SJCRH30 (cell line): ENCODE results near the gene OGDH. TPM values are rescaled to one million over a fixed set of nuclear protein-coding genes. Genes with fewer than 3 reads are reported as not detected.
"Not testable (repeated sequence)": the region's sequence is repeated elsewhere in the genome, so short reads cannot be mapped to it uniquely, and the experiment has no call there.

Source experiments
- DNase-seq, 2 experiments: peaks; one replicate each; pipeline ENCODE4 v3.0.0-alpha.2; 2015 to 2020
- H3K27ac ChIP-seq: fragments of 250-450 bp; sonication (Bioruptor Pico); 2 replicates; pipeline ENCODE4 v1.5.1; 2020; ENCODE audit warnings: mild to moderate bottlenecking, moderate library complexity
- H3K27me3 ChIP-seq: fragments of 250-450 bp; sonication (Bioruptor Pico); 2 replicates; pipeline ENCODE4 v1.5.1; 2020; ENCODE audit warnings: mild to moderate bottlenecking, moderate library complexity
- H3K36me3 ChIP-seq: fragments of 250-450 bp; sonication (Bioruptor Pico); 2 replicates; pipeline ENCODE4 v1.5.1; 2020; ENCODE audit warnings: mild to moderate bottlenecking, moderate library complexity
- H3K4me1 ChIP-seq: fragments of 250-450 bp; sonication (Bioruptor Pico); 2 replicates; pipeline ENCODE4 v1.5.1; 2020; ENCODE audit warnings: mild to moderate bottlenecking, moderate library complexity
- H3K4me3 ChIP-seq: fragments of 250-450 bp; sonication (Bioruptor Pico); 2 replicates; pipeline ENCODE4 v1.5.1; 2020; ENCODE audit warnings: mild to moderate bottlenecking, moderate library complexity
- H3K9me3 ChIP-seq: fragments of 250-450 bp; sonication (Bioruptor Pico); replicated peaks from 2 replicates; pipeline ENCODE4 v1.5.1; 2020; ENCODE audit warnings: mild to moderate bottlenecking, moderate library complexity
- total RNA-seq: library from RNA; depleted of rRNA; stranded (reverse); fragments of >200 nt; shearing (Covaris generic); gene quantifications from 2 replicates; pipeline ENCODE4 v1.2.3, GENCODE V29; 2014; rRNA removed

Gene OGDH
- 37.8 and 39.4 TPM in 2 replicates for total RNA-seq

DNA sequence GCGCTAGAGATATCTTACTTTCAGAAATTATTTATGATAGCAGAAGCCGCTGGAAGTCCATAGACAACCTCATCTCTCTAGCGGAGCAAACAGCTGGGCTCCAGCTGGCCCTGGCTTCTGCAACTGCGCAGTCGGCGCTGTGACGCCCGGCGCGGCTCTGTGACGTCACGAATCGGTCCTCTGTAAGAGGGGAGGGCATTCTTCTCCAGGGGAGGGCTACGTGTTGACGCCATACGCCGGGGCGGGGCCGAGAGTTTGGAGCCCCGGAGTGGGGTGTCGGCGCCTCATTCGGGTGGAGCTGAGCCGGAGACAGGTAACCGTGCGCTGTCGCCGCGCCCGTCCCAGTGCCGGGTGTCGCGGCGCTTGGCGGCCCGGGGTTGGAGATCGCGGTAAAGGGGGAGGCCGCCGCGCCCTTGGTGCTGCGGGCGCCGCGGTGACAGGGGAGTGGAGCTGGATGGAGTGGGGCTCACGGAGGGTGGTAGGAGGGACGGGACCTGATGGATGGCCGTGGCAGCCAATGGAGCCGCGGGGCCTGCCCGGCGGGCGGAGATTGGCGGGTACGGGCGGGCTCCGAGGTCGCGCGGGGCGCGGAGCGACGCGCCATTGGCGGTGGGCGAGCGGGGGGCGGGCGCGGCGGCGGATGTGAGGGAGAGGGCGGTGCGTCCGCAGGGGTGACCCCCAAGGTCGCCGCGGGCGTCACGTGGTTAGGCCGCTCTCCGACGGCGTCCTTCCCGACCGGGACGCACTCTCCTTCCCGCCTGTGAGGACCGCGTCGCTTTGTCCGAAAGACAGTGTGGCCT is at the start of gene OGDH:
Gene OGDH (plus strand): TSS at position 287 of the 800 bp plus-strand sequence. CDS start 17,717 bp downstream, outside the sequence.
- peak within 1 kb of the TSS; percentile 87 for H3K4me3 ChIP-seq
- peak within 1 kb of the TSS; percentile 65 for H3K27ac ChIP-seq
- H3K36me3 ChIP-seq: 0 out of 2 replicates have a peak, but pooled peaks cover 3% of the 10 kb centered on the region
- peaks cover 12% of the 10 kb centered on the region for H3K4me1 ChIP-seq
- no peaks in the 10 kb centered on the region for H3K27me3 ChIP-seq
- no peaks in the 10 kb centered on the region for H3K9me3 ChIP-seq
- peak; percentile 99 for DNase-seq

DNA sequence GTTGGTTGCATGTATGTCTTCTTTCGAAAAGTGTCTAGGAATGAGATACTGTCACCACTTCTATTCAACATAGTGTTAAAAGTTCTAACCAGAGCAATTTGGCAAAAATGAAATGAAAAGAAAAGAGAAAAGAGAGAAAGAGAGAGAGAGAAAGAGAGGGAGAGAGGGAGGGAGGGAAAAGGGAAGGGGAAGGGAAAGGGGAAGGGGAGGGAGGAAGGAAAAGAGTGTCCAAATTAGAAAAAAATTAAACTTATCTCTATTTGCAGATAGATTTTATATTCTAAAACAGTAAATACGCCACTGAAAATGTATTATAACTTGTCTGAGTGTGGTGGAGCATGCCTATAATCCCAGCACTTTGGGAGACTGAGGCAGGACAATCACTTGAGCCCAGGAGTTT is 48.9 kb upstream of the OGDH start:
- Histone ChIP-seq H3K4me3 (no peak overlapping the region), H3K27me3 (no peaks in the 10 kb centered on the region), H3K27ac (no peak overlapping the region), H3K4me1 (peaks cover 4% of the 10 kb centered on the region; the same call in 1 of the 2 replicates), H3K36me3 (no peaks in the 10 kb centered on the region), H3K9me3 (no peaks in the 10 kb centered on the region)
- no peak for DNase-seq

DNA sequence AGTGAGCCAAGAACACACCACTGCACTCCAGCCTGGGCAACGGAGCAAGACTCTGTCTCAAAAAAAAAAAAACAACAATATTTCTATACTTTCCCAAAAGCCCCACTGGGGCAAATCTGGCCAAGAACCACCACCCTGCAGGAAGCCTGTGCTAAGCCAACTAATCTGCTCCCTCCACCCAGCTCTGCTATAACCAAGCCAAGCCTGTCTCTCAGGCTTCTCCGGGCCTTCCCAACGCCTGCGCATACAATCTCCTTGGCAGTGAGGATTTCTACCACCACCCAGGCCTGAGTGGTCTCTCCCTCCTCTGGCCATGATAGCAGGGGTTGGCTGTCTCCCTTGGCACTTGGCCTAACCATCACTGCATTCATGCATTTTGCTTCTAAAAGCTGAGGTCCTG is 46.9 kb upstream of the OGDH start:
- Histone ChIP-seq H3K4me1 (peaks cover 5% of the 10 kb centered on the region; the same call in 1 of the 2 replicates), H3K9me3 (no peaks in the 10 kb centered on the region), H3K4me3 (no peak overlapping the region), H3K27ac (no peak overlapping the region), H3K27me3 (no peaks in the 10 kb centered on the region), H3K36me3 (peaks cover 6% of the 10 kb centered on the region)
- DNase-seq: no peak

DNA sequence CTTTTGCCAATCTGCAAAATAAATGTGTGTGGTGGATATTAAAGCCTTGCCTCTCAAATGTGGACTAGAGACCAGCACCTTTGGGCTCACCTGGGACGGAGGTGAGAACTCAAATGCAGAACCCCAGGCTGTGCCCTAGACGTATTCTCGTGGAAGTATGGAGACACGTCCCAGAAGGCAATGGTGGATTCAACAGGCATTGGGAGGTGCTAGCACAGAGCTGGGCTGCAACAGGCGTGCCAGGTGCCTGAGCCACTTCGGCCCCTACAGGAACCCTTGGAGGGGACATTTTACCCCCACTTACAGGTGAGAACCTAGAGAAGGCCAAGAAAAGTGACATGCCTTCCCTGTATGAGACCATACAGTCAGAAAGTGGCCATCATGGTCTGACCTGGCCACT is 44.9 kb upstream of the OGDH start:
- H3K27ac ChIP-seq: no peak overlapping the region
- H3K4me1 ChIP-seq: peaks cover 5% of the 10 kb centered on the region; the same call in 1 of the 2 replicates
- H3K27me3 ChIP-seq: no peaks in the 10 kb centered on the region
- H3K9me3 ChIP-seq: no peaks in the 10 kb centered on the region
- H3K4me3 ChIP-seq: no peak overlapping the region
- no peak for DNase-seq
- H3K36me3 ChIP-seq: peaks cover 18% of the 10 kb centered on the region

DNA sequence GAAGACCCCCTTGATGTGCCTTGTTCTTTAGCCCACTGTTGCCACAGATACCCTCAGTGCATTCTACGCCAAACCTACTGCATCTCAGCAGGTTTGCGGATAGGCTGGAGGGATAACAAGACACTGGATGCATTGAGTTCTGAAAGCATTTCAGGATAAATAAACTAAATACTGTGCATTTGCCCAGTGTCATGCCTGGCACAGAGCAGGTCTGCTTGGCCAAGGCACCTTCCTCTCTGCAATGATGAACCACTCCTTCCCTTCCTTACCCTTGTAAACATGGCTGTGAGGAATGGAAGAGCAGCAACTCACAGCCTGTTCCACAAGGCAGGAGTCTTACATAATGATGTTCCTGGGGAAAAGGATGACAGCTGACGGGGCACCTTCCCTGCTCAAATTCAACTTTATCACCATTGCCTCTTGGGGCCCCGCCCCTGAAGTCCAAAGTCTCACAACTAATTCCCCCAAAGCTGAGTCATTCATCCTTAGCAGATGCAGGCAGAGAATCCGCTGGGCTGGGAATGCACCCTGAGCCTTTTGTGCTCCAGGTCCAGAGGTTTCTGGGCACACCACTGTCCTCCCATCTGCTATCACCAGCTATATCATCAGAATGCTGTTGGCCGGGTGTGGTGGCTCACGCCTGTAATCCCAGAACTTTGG is 44.3 kb upstream of the OGDH start:
- peaks cover 5% of the 10 kb centered on the region; the same call in 1 of the 2 replicates for H3K4me1 ChIP-seq
- H3K9me3 ChIP-seq: no peaks in the 10 kb centered on the region
- no peaks in the 10 kb centered on the region for H3K27me3 ChIP-seq
- peaks cover 18% of the 10 kb centered on the region for H3K36me3 ChIP-seq
- no peak overlapping the region for H3K4me3 ChIP-seq
- H3K27ac ChIP-seq: no peak overlapping the region
- DNase-seq: peak; percentile 75 to 82

DNA sequence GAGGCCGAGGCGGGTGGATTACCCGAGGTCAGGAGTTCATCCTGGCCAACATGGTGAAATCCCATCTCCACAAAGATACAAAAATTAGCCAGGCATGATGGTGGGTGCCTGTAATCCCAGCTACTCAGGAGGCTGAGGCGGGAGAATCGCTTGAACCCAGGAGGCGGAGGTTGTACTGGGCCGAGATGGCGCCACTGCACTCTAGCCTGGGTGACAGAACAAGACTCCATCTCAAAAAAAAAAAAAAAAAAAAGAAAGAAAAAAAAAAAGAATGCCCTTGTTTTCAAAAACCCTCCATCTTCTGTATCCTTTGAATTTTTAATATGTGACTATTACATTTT is 43.8 kb upstream of the OGDH start:
- not testable (repeated sequence) for DNase-seq, H3K27ac ChIP-seq, H3K9me3 ChIP-seq, H3K4me3 ChIP-seq, H3K27me3 ChIP-seq, H3K4me1 ChIP-seq
- peaks cover 23% of the 10 kb centered on the region for H3K36me3 ChIP-seq

DNA sequence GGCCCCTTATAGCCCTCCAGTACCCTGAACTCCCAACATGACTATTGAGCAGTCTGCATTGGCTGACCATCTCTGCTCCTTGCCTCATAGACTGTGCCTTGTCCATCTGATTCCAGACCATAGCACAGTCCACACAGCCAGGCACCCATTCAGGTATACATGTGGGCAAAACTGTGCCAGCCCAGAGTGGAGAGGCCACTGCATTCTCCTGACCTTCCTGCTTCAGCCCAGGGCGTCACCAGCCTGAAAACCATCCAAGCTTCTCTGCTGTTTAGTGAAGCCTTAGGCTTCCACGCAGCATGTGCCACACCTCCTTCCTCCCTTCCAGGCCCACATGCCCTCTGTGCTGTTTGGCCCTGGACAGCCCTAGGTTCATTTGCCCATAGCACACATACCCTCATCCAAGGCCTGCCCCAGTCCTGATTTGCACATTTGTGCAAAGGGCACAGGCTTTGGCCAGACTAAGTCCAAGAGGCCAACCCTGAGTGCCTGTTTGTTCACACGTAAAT is 43.2 kb upstream of the OGDH start:
- H3K4me1 ChIP-seq: peaks cover 5% of the 10 kb centered on the region; the same call in 1 of the 2 replicates
- no peak for DNase-seq
- H3K36me3 ChIP-seq: peaks cover 29% of the 10 kb centered on the region
- H3K4me3 ChIP-seq: no peak overlapping the region
- no peak overlapping the region for H3K27ac ChIP-seq
- H3K9me3 ChIP-seq: no peaks in the 10 kb centered on the region
- no peaks in the 10 kb centered on the region for H3K27me3 ChIP-seq

DNA sequence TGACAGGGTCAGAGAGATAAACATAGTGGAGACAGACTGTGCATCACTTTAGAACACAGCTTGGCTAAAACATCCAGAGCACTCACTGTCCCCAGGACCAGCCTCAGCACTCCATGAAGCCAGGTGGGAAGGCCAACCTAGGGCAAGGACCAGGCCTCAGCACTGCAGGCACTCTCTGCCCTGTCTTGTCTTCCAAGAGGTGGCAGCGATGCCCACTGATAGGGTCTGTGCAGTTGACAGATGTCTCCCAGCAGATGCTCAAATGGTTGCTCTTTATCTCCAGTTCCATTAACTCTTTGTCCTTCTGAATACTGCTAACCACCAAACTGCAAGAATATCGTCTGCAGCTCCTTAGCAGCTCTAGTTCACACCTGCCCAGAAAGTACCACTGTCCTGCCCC is 41.8 kb upstream of the OGDH start:
- H3K27me3 ChIP-seq: no peaks in the 10 kb centered on the region
- H3K4me3 ChIP-seq: no peak overlapping the region
- H3K27ac ChIP-seq: no peak overlapping the region
- peaks cover 43% of the 10 kb centered on the region for H3K36me3 ChIP-seq
- no peak for DNase-seq
- H3K9me3 ChIP-seq: no peaks in the 10 kb centered on the region
- H3K4me1 ChIP-seq: peaks cover 5% of the 10 kb centered on the region; the same call in 1 of the 2 replicates

DNA sequence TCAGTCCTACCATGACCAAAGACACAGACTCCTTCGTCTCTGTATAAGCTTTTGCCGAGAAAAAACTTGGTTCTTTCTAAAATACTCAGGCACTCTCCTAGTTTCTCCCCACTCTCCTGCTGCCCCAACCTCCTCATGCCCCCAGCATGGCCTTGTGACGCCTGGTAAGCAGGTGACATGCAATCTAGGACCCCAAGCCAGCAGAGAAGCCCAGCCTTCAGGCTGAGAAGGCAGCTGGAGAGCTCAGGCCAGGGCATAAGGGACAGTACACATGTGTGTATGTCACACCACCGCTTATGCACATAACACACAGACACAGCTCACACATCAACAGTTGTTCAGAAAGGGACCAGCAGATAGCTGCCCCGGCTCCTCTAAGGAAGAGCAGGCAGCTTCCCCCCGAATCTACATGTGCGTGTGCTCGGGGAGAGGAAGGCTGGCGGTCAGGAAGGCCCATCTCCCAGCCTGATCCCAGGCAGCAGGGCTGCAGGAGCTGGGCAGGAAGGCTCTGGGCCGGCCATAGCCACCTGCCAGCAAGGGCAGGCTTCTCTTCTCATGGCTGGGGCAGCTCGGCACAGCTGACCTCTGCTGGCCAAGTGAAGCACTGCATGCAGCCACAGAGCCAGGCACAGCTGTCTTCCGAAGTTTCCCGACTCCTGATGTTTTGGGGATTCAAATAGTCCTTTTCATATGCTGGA is 41.2 kb upstream of the OGDH start:
- Histone ChIP-seq H3K27ac (no peak overlapping the region), H3K4me1 (peaks cover 5% of the 10 kb centered on the region; the same call in 1 of the 2 replicates), H3K27me3 (no peaks in the 10 kb centered on the region), H3K9me3 (no peaks in the 10 kb centered on the region), H3K4me3 (no peak overlapping the region), H3K36me3 (peaks cover 49% of the 10 kb centered on the region)
- DNase-seq: peak; percentile 60 to 81

DNA sequence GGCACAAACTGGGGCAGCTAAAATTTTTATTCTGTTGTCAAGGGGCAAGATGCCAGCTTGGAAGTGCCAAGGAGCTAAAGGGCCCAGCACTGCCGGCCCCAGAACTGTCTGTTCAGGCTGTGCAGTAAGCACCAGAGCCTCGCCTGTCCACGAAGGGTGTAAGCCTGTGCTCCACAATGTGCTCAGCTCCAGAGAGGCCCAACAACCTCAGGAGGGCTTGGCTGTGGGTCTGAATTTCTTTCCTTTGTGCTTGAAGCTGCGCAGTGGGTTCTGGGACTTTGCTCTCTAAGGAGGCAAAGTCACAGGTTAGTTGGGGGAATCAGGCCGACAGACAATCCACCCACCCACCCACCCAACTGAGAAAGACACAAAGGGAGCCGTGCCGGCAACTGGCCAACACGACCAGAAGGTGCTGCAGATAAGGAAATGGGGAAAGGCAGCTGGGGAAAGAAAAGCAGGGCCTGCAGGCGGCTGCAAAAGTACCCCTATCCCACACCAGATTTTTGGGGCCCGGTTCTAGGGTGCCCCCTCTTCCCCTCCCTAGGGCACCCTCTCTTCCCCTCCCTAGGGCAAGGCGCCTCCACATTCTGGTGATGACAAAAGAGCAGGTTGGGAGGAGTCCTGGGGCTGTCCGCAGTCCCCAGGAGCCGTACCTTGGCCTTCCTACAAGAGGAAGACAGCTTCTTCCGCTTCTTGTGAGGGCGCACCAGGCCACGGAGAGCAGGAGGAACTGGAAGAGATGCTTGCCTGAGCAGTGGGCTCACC is 40.5 kb upstream of the OGDH start:
- Histone ChIP-seq H3K27ac (no peak overlapping the region), H3K36me3 (peaks cover 56% of the 10 kb centered on the region), H3K4me1 (peaks cover 5% of the 10 kb centered on the region; the same call in 1 of the 2 replicates), H3K4me3 (no peak overlapping the region), H3K27me3 (no peaks in the 10 kb centered on the region), H3K9me3 (no peaks in the 10 kb centered on the region)
- DNase-seq: no peak

DNA sequence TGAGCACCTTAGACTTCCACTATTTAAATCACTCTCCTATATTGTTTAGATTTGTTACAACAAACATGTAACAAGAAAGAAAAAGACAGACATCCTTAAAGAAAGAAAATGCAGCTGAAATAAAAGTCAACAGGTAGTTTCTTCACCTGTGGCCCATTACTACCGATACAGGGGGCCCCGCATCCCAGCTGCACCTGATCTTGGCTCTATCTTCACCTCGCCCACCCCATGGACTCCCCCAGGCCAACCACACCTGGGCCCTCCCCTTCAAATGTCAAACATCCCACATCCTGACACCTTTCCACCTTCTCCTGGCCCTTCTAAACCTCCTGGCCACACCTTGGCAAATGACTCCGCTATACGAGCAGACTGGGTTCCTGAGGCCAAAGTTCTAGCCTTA is 39.7 kb upstream of the OGDH start:
- peaks cover 63% of the 10 kb centered on the region for H3K36me3 ChIP-seq
- no peak for DNase-seq

DNA sequence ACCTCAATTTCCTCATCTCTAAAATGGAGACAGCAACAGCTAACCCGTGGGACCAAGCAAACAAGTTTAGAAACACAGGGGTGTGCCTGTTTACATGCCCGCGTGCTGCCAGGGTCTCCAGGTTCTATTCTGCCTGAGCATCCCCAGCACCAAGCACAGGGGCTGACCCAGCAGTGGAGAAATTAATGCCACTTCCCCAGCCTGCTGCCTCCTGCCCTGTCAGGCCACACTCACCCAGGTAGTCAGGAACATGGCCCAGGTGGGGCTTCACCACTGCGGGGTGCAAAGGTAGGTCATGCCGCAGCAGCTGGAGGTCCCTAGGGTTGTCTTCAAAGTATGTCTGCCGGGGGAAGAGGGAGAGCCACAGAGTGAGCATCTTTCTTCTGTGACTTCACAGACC is 38.5 kb upstream of the OGDH start:
- Histone ChIP-seq H3K36me3 (peaks cover 75% of the 10 kb centered on the region), H3K4me1 (no peaks in the 10 kb centered on the region), H3K4me3 (no peak overlapping the region), H3K9me3 (no peaks in the 10 kb centered on the region), H3K27me3 (no peaks in the 10 kb centered on the region), H3K27ac (no peak overlapping the region)
- no peak for DNase-seq

More for the DNA sequence above, 39.7 kb upstream of the OGDH start:
- Histone ChIP-seq H3K27ac (no peak overlapping the region), H3K4me1 (peaks cover 5% of the 10 kb centered on the region; the same call in 1 of the 2 replicates), H3K4me3 (no peak overlapping the region), H3K9me3 (no peaks in the 10 kb centered on the region), H3K27me3 (no peaks in the 10 kb centered on the region)

DNA sequence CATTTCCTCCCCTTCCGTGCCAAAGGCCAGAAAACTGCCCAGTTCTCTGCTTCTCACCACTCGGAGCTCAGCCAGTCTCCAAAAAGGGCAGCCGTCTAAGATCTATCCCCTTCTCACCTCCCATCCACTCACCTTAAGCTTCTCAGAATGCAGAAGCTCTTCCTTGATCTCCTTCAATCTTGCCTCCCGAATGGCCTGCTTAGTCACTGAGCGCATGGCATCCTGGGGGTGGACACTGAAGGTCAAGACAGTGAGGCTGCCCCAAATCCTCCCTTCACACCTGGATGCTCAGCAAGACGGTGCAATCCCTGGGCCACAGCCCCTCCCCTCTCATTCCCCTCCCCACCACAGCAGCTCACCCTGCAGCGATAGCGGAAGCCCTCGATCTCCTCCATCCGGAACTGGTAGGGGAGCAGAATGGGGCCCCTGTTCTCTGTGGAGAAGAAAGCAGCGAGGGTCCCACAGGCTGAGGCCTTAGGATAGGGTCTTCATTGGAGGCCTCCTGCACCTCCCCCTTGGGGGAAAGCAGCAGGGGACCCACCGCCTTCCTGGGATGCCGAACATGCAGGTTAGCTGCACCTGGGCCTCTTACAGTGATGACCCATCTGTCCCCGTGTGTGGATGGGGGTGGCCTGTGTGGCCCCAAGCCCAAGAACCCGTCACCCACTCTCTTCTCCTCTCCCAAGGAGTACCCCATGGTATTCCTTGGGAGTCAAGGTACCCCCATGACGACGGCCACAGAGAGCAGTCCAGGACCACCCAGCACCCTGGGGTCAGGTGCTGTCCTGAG is 37.5 kb upstream of the OGDH start:
- Histone ChIP-seq H3K36me3 (peaks cover 74% of the 10 kb centered on the region), H3K4me1 (no peaks in the 10 kb centered on the region), H3K27me3 (no peaks in the 10 kb centered on the region), H3K27ac (no peak overlapping the region), H3K4me3 (no peak overlapping the region), H3K9me3 (no peaks in the 10 kb centered on the region)
- no peak for DNase-seq
